Measurements from ENCODE around the gene NPHP4.

GRCh38 chr1:5835179-5835562, 157.1 kb downstream of the NPHP4 start:
- TF ChIP-seq POLR2A (IDR thresholded peaks at IDR 0.05; ENCODE audit: low read length) (no peak), EP300 (IDR thresholded peaks at IDR 0.05) (no peak), CHD2 (IDR thresholded peaks at IDR 0.05; ENCODE audit: low read length, partially characterized antibody) (no peak), KDM5A (IDR thresholded peaks at IDR 0.05) (no peak), HOXB13 (CRISPR knock-in tag; IDR thresholded peaks at IDR 0.05; ENCODE audit: low read depth) (no peak), CTCF (IDR thresholded peaks at IDR 0.05) (no peak), JUN (IDR thresholded peaks at IDR 0.05) (no peak), HDAC2 (IDR thresholded peaks at IDR 0.05) (no peak), ZC3H11A (IDR thresholded peaks at IDR 0.05) (no peak)
- TF ChIP-seq, protein P1, sequence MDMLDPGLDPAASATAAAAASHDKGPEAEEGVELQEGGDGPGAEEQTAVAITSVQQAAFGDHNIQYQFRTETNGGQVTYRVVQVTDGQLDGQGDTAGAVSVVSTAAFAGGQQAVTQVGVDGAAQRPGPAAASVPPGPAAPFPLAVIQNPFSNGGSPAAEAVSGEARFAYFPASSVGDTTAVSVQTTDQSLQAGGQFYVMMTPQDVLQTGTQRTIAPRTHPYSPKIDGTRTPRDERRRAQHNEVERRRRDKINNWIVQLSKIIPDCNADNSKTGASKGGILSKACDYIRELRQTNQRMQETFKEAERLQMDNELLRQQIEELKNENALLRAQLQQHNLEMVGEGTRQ (IDR thresholded peaks at IDR 0.05) = no peak
- TF ChIP-seq, protein P2, sequence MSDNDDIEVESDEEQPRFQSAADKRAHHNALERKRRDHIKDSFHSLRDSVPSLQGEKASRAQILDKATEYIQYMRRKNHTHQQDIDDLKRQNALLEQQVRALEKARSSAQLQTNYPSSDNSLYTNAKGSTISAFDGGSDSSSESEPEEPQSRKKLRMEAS (IDR thresholded peaks at IDR 0.05) = no peak
